GM21786 (cell line): Measurements from ENCODE around the gene HOXA7.

ENCODE experiments used
- ATAC-seq: cut with Tn5 transposase; IDR thresholded peaks from one replicate; pipeline ENCODE4 v1.9.1; 2021; ENCODE audit not compliant: unreplicated experiment

The HOXA7 gene

GRCh38 chr7:27156508-27156898, at the start of gene HOXA7:
TSS of gene HOXA7 (minus strand) at chr7:27156675. CDS start at chr7:27156545, 130 bp downstream.
- ATAC-seq: no peak

GRCh38 chr7:27205325-27206280, 49.1 kb upstream of the HOXA7 start:
- no peak for ATAC-seq

- ATAC-seq: no peak
Measured at GRCh38 chr7:27204851-27205322, 48.4 kb upstream of the HOXA7 start.

- no peak for ATAC-seq
Measured at GRCh38 chr7:27203964-27204594, 47.6 kb upstream of the HOXA7 start.

GRCh38 chr7:27203365-27203953, 47.0 kb upstream of the HOXA7 start:
- ATAC-seq: no peak

- ATAC-seq: no peak
Measured at GRCh38 chr7:27202862-27203134, 46.3 kb upstream of the HOXA7 start.

- ATAC-seq: no peak
Measured at GRCh38 chr7:27202018-27202861, 45.8 kb upstream of the HOXA7 start.

GRCh38 chr7:27201580-27202017, 45.1 kb upstream of the HOXA7 start:
- ATAC-seq: no peak

- no peak for ATAC-seq
Measured at GRCh38 chr7:27200761-27201579, 44.5 kb upstream of the HOXA7 start.

- ATAC-seq: no peak
Measured at GRCh38 chr7:27199849-27200760, 43.6 kb upstream of the HOXA7 start, which contains the start of gene HOXA13. TSS of gene HOXA13 (minus strand) at chr7:27200091. CDS start at chr7:27200077, 14 bp downstream.

GRCh38 chr7:27198871-27199801, 42.7 kb upstream of the HOXA7 start:
- ATAC-seq: no peak

- no peak for ATAC-seq
Measured at GRCh38 chr7:27198138-27198841, 41.8 kb upstream of the HOXA7 start.

GRCh38 chr7:27197137-27198042, 40.9 kb upstream of the HOXA7 start:
- no peak for ATAC-seq

- ATAC-seq: no peak
Measured at GRCh38 chr7:27196287-27196767, 39.9 kb upstream of the HOXA7 start.

GRCh38 chr7:27194686-27195379, 38.4 kb upstream of the HOXA7 start:
- no peak for ATAC-seq

- no peak for ATAC-seq
Measured at GRCh38 chr7:27194002-27194352, 37.5 kb upstream of the HOXA7 start.
